GM19438 (cell line): Measurements from ENCODE around the gene ZNF526.

Experiments used
- ATAC-seq: cut with Tn5 transposase; IDR thresholded peaks from one replicate; pipeline ENCODE4 v1.9.1; 2021; ENCODE audit warnings: low read depth; ENCODE audit not compliant: unreplicated experiment

The ZNF526 gene

GRCh38 chr19:42217520-42218437 lies 2.3 kb upstream of the ZNF526 start, which contains the start of gene DEDD2:
TSS of gene DEDD2 (minus strand) at chr19:42217677. CDS start at chr19:42217007, 670 bp downstream.
- ATAC-seq: peak; percentile 52

DNA sequence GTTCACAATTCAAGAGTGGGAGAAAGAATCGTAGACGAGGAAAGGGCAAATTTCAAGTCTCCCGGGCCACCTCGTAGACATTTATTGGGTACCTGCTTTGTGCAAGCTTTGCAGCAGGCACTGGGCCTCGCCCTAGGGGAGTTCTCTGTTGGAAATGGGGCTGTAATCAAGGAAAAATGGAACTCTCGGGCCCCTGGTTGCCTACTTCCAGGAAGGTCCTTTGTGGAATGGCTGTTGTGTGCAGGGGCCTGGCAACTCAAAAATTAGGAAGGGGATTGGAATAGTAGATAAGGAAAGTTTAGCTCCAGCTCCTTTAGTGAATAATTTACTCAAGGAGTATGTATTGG lies 612 bp downstream of the ZNF526 start:
- ATAC-seq: no peak

DNA sequence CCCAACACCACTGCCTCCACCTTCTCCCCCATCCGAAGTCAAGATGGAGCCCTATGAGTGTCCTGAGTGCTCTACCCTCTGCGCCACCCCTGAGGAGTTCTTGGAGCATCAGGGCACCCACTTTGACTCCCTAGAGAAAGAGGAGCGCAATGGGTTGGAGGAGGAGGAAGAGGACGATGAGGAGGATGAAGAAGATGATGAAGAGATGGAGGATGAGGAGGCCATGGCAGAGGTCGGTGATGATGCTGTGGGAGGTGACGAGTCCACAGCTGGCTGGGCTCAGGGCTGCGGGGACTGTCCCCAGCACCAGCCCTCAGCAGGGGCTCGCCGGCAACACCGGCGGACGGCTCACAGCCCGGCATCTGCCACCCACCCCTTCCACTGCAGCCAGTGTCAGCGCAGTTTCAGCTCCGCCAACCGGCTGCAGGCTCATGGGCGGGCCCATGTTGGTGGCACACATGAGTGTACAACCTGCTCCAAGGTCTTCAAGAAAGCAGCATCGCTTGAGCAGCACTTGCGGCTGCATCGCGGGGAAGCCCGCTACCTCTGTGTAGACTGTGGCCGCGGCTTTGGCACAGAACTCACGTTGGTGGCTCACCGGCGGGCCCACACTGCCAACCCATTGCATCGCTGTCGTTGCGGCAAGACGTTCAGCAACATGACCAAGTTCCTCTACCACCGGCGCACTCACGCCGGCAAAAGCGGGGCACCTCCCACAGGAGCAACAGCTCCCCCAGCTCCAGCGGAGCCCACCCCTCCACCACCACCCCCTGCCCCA lies 5.0 kb downstream of the ZNF526 start:
- ATAC-seq: no peak

GRCh38 chr19:42225718-42226292 lies 5.7 kb downstream of the ZNF526 start:
- ATAC-seq: no peak

DNA sequence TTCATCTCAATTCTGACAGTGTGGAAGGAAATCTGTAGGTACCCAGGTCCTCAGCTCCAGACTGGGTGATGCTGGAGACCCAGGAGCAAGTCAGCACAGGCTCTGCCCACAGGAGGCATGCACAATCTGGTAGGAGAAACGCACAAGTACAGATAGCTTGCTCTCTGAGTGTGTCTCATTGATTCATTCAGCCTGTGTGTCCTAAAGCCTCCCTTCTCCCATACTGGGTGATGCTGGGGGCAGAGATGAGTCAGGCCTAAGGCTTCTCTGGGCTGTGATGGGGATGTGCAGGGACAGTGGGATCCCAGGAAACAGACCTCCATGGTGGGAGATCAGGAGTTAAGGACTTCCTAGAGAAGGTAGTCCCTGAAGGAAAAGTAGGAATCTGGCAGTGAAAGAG lies 6.8 kb downstream of the ZNF526 start:
- no peak for ATAC-seq

DNA sequence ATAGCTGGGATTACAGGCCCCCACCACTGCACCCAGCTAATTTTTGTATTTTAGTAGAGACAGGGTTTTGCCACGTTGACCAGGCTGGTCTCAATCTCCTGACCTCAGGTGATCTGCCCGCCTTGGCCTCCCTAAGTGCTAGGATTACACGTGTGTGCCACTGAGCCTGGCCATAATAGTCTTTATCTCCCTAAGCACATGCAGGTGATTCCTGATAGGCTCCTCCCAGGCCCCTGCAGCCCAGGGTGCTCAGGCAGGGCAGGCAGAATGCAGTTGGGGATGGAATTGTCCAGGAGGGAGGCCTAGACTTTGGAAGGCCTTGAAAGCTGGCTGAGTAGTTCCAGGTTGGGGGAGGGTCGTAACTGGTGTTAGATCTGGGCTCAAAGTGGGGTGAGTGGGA lies 8.5 kb downstream of the ZNF526 start:
- no peak for ATAC-seq

DNA sequence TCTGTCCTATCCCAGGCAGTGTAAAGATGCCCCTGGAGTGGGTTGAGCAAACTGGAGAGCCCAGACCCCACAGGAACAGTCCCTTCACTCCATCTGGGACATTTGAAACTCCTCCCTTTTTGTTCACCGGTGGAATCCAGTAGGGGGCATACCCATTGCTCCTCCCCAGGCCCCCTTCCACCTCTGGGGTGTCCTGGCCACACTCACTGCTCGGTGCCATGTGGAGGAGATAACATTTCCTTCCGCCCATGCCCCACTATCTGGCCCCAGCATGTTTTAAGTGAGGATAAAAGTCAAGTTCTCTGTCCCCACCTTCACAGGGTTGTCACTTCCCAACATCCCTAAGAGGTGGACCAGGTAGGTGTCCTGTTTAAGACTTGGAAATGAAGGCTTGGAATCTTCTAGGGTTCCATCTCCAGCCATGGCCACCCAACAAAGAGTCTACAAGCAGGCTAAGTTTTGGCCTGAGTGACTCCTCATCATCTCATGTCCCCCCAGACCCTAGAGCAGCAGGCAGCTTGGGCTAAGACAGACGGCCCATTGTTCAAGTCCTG lies 9.3 kb downstream of the ZNF526 start:
- no peak for ATAC-seq

- ATAC-seq: no peak
Measured at GRCh38 chr19:42229855-42230351, 9.8 kb downstream of the ZNF526 start.

GRCh38 chr19:42230571-42230970 lies 10.5 kb downstream of the ZNF526 start:
- ATAC-seq: no peak

GRCh38 chr19:42232435-42232834 lies 12.3 kb downstream of the ZNF526 start:
- no peak for ATAC-seq

GRCh38 chr19:42233106-42233505 lies 13.0 kb downstream of the ZNF526 start:
- no peak for ATAC-seq

GRCh38 chr19:42233678-42234292 lies 13.7 kb downstream of the ZNF526 start:
- ATAC-seq: no peak

DNA sequence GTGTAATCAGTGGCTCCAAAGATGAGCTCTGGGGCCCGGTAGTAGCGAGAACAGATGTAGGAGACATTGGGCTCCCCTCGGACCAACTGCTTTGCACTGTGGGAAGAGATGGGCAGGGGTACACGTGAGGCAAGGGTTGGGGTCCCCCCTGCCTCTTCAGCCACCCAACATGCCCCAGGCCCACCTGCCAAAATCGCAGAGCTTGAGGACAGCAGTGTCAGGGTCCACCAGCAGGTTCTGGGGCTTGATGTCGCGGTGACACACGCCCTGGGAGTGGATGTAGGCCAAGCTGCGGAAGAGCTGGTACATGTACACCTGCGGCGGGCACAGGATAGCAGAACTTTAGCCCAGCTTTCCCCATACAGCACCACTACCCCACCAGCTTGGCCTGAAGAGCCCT lies 14.3 kb downstream of the ZNF526 start:
- no peak for ATAC-seq

- ATAC-seq: no peak
Measured at GRCh38 chr19:42235181-42235580, 15.1 kb downstream of the ZNF526 start.

- ATAC-seq: no peak
Measured at GRCh38 chr19:42239544-42240220, 19.6 kb downstream of the ZNF526 start.

- no peak for ATAC-seq
Measured at GRCh38 chr19:42241279-42241678, 21.2 kb downstream of the ZNF526 start.

GRCh38 chr19:42242069-42242511 lies 22.0 kb downstream of the ZNF526 start:
- ATAC-seq: no peak

DNA sequence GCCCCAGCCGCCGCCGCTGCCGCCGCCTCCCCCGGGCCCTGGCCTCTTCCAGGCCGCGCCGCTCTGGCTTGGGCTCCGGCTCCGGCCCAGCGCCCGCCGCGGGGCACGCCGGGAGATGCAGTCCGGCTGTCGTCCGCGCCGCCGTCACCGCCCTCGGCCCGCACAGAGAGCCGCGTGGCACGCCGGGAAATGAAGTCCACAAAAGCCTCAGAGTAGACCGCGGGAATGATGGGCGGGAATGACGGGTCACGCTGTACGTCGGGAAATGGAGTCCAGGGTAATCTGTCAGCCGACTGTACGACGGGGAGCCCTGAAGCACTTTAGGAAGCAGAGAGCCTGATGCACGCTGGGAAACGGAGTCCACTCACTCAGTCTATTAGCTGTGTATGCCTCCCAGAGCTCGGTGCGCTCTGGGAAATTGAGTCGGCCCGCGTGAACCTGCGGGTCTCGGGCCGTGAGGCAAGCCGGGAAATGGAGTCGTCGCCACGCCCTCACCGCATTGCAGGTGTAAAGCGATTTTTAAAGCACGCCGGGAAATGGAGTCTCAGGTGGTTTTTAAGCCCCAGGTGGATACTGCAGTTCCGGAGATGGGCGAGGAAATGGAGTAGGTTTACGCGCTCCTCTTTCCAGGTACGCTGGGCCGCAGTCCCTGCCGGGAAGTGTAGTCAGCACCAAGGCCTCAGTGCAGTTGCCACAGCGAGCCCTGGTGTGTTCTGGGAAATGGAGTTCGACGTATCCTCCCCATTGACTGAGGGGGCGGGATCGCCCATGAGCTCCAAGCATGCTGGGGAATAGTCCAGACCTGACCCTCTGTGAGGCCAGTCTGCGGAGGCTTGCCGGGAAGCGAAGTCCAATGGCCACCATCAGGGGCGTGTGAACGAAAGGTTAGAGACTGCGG lies 22.6 kb downstream of the ZNF526 start, which contains the start of gene GSK3A:
Gene GSK3A, minus strand, starts transcription at position 91 of the 898 bp plus-strand sequence. CDS start 137 bp downstream, outside the sequence.
- peak; percentile 61 for ATAC-seq
